Activated CD8-positive, alpha-beta T cell treated with anti-CD3 and anti-CD28 coated beads for 36 hours (primary cell): ENCODE data around the gene SLC38A10. TPM values are rescaled to one million over a fixed set of nuclear protein-coding genes. Genes with fewer than 3 reads are reported as not detected.

Experiments
- ATAC-seq: fragments of 200-7000 bp; cut with Tn5 transposase; one replicate; pipeline ENCODE4 v1.10.0; 2021; ENCODE audit warnings: mild to moderate bottlenecking, moderate library complexity
- CTCF ChIA-PET: fragments of 350-600 bp; sonication (Branson Sonifier 250); formaldehyde crosslinking; loops from one replicate; lab custom pipeline; 2021; ENCODE audit warnings: antibody characterized with exemption; lab: Charles Lee
- POLR2A ChIA-PET: fragments of 350-600 bp; sonication (Branson Sonifier 250); formaldehyde crosslinking; loops from one replicate; lab custom pipeline; 2021; ENCODE audit warnings: antibody characterized with exemption; lab: Charles Lee
- DNase-seq: peaks from one replicate; pipeline ENCODE4 v3.0.0-alpha.2; 2020
- H3K27ac Mint-ChIP-seq: one replicate; pipeline ENCODE4 v1.8.0; 2021; ENCODE audit warnings: mild to moderate bottlenecking, mixed read lengths
- H3K27me3 Mint-ChIP-seq: one replicate; pipeline ENCODE4 v1.8.0; 2021; ENCODE audit warnings: mixed read lengths
- H3K36me3 Mint-ChIP-seq: one replicate; pipeline ENCODE4 v1.8.0; 2021; ENCODE audit warnings: low read depth, mixed read lengths
- H3K4me1 Mint-ChIP-seq: one replicate; pipeline ENCODE4 v1.8.0; 2021; ENCODE audit warnings: low read depth, mixed read lengths
- H3K4me3 Mint-ChIP-seq: one replicate; pipeline ENCODE4 v1.8.0; 2021; ENCODE audit warnings: mild to moderate bottlenecking, moderate library complexity, mixed read lengths
- H3K9me3 Mint-ChIP-seq: one replicate; pipeline ENCODE4 v1.8.0; 2021; ENCODE audit warnings: mixed read lengths
- CTCF ChIP-seq: fragments of 200-600 bp; IDR thresholded peaks from one replicate; pipeline ENCODE4 v1.8.0; 2022; ENCODE audit warnings: antibody characterized with exemption, mild to moderate bottlenecking
- intact Hi-C: fragments of 100-400 bp; cut with micrococcal nuclease; formaldehyde crosslinking; loops from one replicate; pipeline ENCODE4 v1.10.0; 2022
- total RNA-seq, 2 experiments: library from RNA; stranded (reverse); gene quantifications; one replicate each; pipeline ENCODE4 v1.2.3, GENCODE V29; 2021

SLC38A10 gene
- 10 to 100 TPM; 42.7 to 45.4 TPM for total RNA-seq

- intact Hi-C loops = loop anchor here (10.0 kb wide), 1 partner anchor 190 kb away; no protein-coding TSS in a partner anchor
- DNase-seq (peak; percentile 94), ATAC-seq (peak; percentile 90)
- no peaks in the 10 kb centered on the region for H3K27me3 Mint-ChIP-seq
- CTCF ChIA-PET = interaction anchor here (0.8 to 2.4 kb wide), 10 partner anchors 9 to 274 kb away, joined by 3 to 19 read pairs (median 3); partner anchors contain the start of gene TEPSIN
- H3K4me3 Mint-ChIP-seq = peak within 1 kb of the TSS; percentile 90
- no peaks in the 10 kb centered on the region for H3K9me3 Mint-ChIP-seq
- H3K27ac Mint-ChIP-seq = peak within 1 kb of the TSS; percentile 97
- no peak for TF ChIP-seq CTCF
- POLR2A ChIA-PET = interaction anchor here (0.9 to 1.3 kb wide), 5 partner anchors 10 to 218 kb away, joined by 3 to 5 read pairs (median 4); no protein-coding TSS in a partner anchor
- peaks cover 11% of the 10 kb centered on the region for H3K36me3 Mint-ChIP-seq
- H3K4me1 Mint-ChIP-seq = peaks cover 32% of the 10 kb centered on the region
Measured at GRCh38 chr17:81295031-81295675, at the start of gene SLC38A10. SLC38A10 (minus strand) TSS chr17:81295307; CDS start chr17:81294921, 386 bp downstream.

GRCh38 chr17:81342269-81343070 lies 47.4 kb upstream of the SLC38A10 start:
- Mint-ChIP-seq H3K27ac (no peak overlapping the region), H3K27me3 (peaks cover 45% of the 10 kb centered on the region), H3K4me1 (peaks cover 14% of the 10 kb centered on the region), H3K36me3 (no peaks in the 10 kb centered on the region), H3K9me3 (no peaks in the 10 kb centered on the region), H3K4me3 (no peak overlapping the region)
- POLR2A ChIA-PET = no interaction called here
- no peak for ATAC-seq
- CTCF ChIA-PET = no interaction called here
- DNase-seq = no peak
- TF ChIP-seq CTCF = no peak
- intact Hi-C loops = no loop called here

- ChIA-PET CTCF (no interaction called here), POLR2A (no interaction called here)
- no peak for ATAC-seq
- Mint-ChIP-seq H3K27me3 (peaks cover 45% of the 10 kb centered on the region), H3K4me3 (no peak overlapping the region), H3K27ac (no peak overlapping the region), H3K9me3 (no peaks in the 10 kb centered on the region), H3K36me3 (no peaks in the 10 kb centered on the region), H3K4me1 (peaks cover 14% of the 10 kb centered on the region)
- DNase-seq = no peak
- TF ChIP-seq CTCF = no peak
- intact Hi-C loops = no loop called here
Measured at GRCh38 chr17:81341516-81342268, 46.6 kb upstream of the SLC38A10 start.

- H3K4me3 Mint-ChIP-seq = no peak overlapping the region
- ChIA-PET CTCF (no interaction called here), POLR2A (no interaction called here)
- DNase-seq (no peak), ATAC-seq (no peak)
- no peaks in the 10 kb centered on the region for H3K36me3 Mint-ChIP-seq
- no peak overlapping the region for H3K27ac Mint-ChIP-seq
- peaks cover 14% of the 10 kb centered on the region for H3K4me1 Mint-ChIP-seq
- H3K9me3 Mint-ChIP-seq = no peaks in the 10 kb centered on the region
- H3K27me3 Mint-ChIP-seq = peaks cover 45% of the 10 kb centered on the region
- intact Hi-C loops = no loop called here
- no peak for TF ChIP-seq CTCF
Measured at GRCh38 chr17:81340607-81341515, 45.8 kb upstream of the SLC38A10 start.
